H1 (cell line): ENCODE results near the gene STT3B. TPM values are rescaled to one million over a fixed set of nuclear protein-coding genes. Genes with fewer than 3 reads are reported as not detected.

Experiments used
- CTCF ChIA-PET: fragments of 300-600 bp; sonication (Branson Sonifier 250); formaldehyde crosslinking; loops from one replicate; lab custom pipeline; 2021; ENCODE audit not compliant: partially characterized antibody; lab: Charles Lee
- POLR2A ChIA-PET: fragments of 300-600 bp; sonication (Branson Sonifier 250); formaldehyde crosslinking; loops from one replicate; lab custom pipeline; 2021; ENCODE audit warnings: inconsistent platforms; ENCODE audit not compliant: partially characterized antibody; lab: Charles Lee
- DNase-seq, 2 experiments: peaks; one replicate each; pipeline versions ENCODE4 v3.0.0 to v3.0.0-alpha.2; 2010 to 2022; ENCODE audit warnings: low spot score in 2 of 2, low read depth in 1 of 2, mixed read lengths in 1 of 2
- FAIRE-seq: peaks from 2 replicates; lab custom pipeline; 2011; peaks lifted over from hg19 to GRCh38; lab: Jason Lieb, UNC
- H2AFZ ChIP-seq: 2 replicates; pipeline ENCODE4 v1.8.1; 2012; ENCODE audit warnings: low read length, inconsistent platforms
- H2AK5ac ChIP-seq: 2 replicates; pipeline ENCODE4 v1.6.1; 2013; ENCODE audit warnings: low read depth, low read length
- H2BK120ac ChIP-seq: replicated peaks from 2 replicates; pipeline ENCODE3; 2013; ENCODE audit warnings: low read depth, low read length, inconsistent platforms
- H2BK12ac ChIP-seq: 2 replicates; pipeline ENCODE4 v1.6.1; 2013; ENCODE audit warnings: low read depth, low read length
- H2BK15ac ChIP-seq: 2 replicates; pipeline ENCODE4 v1.6.1; 2013; ENCODE audit warnings: low read length
- H2BK20ac ChIP-seq: 2 replicates; pipeline ENCODE4 v1.6.1; 2013; ENCODE audit warnings: low read length
- H2BK5ac ChIP-seq: 2 replicates; pipeline ENCODE4 v1.6.1; 2013; ENCODE audit warnings: low read depth, low read length
- H3K14ac ChIP-seq: 2 replicates; pipeline ENCODE4 v1.6.1; 2013; ENCODE audit warnings: inconsistent platforms; ENCODE audit not compliant: insufficient read length
- H3K18ac ChIP-seq: 2 replicates; pipeline ENCODE4 v1.6.1; 2013; ENCODE audit warnings: low read length; ENCODE audit errors: extremely low read depth
- H3K23ac ChIP-seq: 2 replicates; pipeline ENCODE4 v1.6.1; 2013; ENCODE audit warnings: inconsistent platforms; ENCODE audit not compliant: insufficient read length
- H3K23me2 ChIP-seq: 2 replicates; pipeline ENCODE4 v1.6.1; 2013; ENCODE audit warnings: low read depth, low read length
- H3K27ac ChIP-seq: 2 replicates; pipeline ENCODE4 v1.6.1; 2011; ENCODE audit warnings: low read depth, low read length, inconsistent platforms
- H3K27me3 ChIP-seq, 4 experiments: replicated peaks in 1 of 4; 1 replicate in 1 of 4; 2 replicates in 3 of 4; pipeline versions ENCODE4 v1.6.1 to v1.8.1; 2011 to 2013; ENCODE audit warnings: low read length in 3 of 4, mild to moderate bottlenecking in 3 of 4, inconsistent platforms in 2 of 4, mixed read lengths in 2 of 4, moderate library complexity in 1 of 4; ENCODE audit not compliant: control insufficient read depth in 3 of 4, insufficient read depth in 3 of 4; ENCODE audit errors: extremely low read depth in 1 of 4
- H3K36me3 ChIP-seq, 4 experiments: 2 replicates each; pipeline versions ENCODE4 v1.6.1 to v1.8.1; 2011 to 2013; ENCODE audit warnings: mild to moderate bottlenecking in 4 of 4, low read length in 3 of 4, moderate library complexity in 2 of 4, control low read depth in 1 of 4, inconsistent platforms in 1 of 4; ENCODE audit not compliant: insufficient read depth in 4 of 4, control insufficient read depth in 2 of 4
- H3K4ac ChIP-seq: replicated peaks from 2 replicates; pipeline ENCODE3; 2013; ENCODE audit warnings: low read length, low read depth, mixed read lengths, inconsistent platforms; ENCODE audit not compliant: insufficient read length
- H3K4me1 ChIP-seq, 4 experiments: replicated peaks in 1 of 4; 1 replicate in 1 of 4; 2 replicates in 3 of 4; pipeline versions ENCODE4 v1.6.1 to v1.8.1; 2011 to 2013; ENCODE audit warnings: low read length in 3 of 4, inconsistent platforms in 2 of 4, mixed read lengths in 1 of 4; ENCODE audit not compliant: insufficient read depth in 4 of 4, control insufficient read depth in 3 of 4
- H3K4me2 ChIP-seq, 2 experiments: 2 replicates each; pipeline versions ENCODE4 v1.6.1 to v1.8.1; 2011 to 2013; ENCODE audit warnings: low read depth in 2 of 2, low read length in 2 of 2, control low read depth in 1 of 2, inconsistent platforms in 1 of 2, mild to moderate bottlenecking in 1 of 2; ENCODE audit not compliant: insufficient read depth in 1 of 2
- H3K4me3 ChIP-seq, 4 experiments: fragments of 200-600, 300-600 bp in 1 of 4; sonication (generic), shearing (Covaris generic), sonication (Bioruptor Twin) in 1 of 4; 2 replicates each; pipeline versions ENCODE4 v1.5.1 to v1.8.1; 2011 to 2016; ENCODE audit warnings: low read length in 4 of 4, low read depth in 3 of 4, control low read depth in 2 of 4, inconsistent platforms in 2 of 4, mild to moderate bottlenecking in 2 of 4, mixed read lengths in 1 of 4, moderate library complexity in 1 of 4; ENCODE audit not compliant: insufficient read depth in 2 of 4; ENCODE audit errors: extremely low read depth in 1 of 4
- H3K56ac ChIP-seq: replicated peaks from 2 replicates; pipeline ENCODE3; 2013; ENCODE audit warnings: low read depth, mild to moderate bottlenecking, mixed read lengths, low read length, inconsistent platforms; ENCODE audit not compliant: insufficient read length
- H3K79me1 ChIP-seq: 2 replicates; pipeline ENCODE4 v1.6.1; 2013; ENCODE audit warnings: low read depth, low read length, control low read depth
- H3K79me2 ChIP-seq, 2 experiments: 2 replicates each; pipeline versions ENCODE4 v1.6.1 to v1.8.1; 2012 to 2013; ENCODE audit warnings: low read length in 2 of 2, mild to moderate bottlenecking in 2 of 2, inconsistent platforms in 1 of 2; ENCODE audit not compliant: insufficient read depth in 2 of 2, control insufficient read depth in 1 of 2
- H3K9ac ChIP-seq, 4 experiments: replicated peaks in 1 of 4; 1 replicate in 1 of 4; 2 replicates in 3 of 4; pipeline versions ENCODE4 v1.6.1 to v1.8.1; 2011 to 2013; ENCODE audit warnings: low read depth in 3 of 4, low read length in 3 of 4, control low read depth in 2 of 4, mild to moderate bottlenecking in 2 of 4, moderate library complexity in 2 of 4, inconsistent platforms in 1 of 4; ENCODE audit errors: extremely low read depth in 1 of 4
- H3K9me3 ChIP-seq, 2 experiments: 2 replicates each; pipeline versions ENCODE4 v1.6.1 to v1.8.1; 2012 to 2013; ENCODE audit warnings: mild to moderate bottlenecking in 2 of 2, moderate library complexity in 2 of 2, control low read depth in 1 of 2, inconsistent platforms in 1 of 2, low read depth in 1 of 2, low read length in 1 of 2, mixed read lengths in 1 of 2; ENCODE audit not compliant: insufficient read depth in 2 of 2
- H4K20me1 ChIP-seq, 2 experiments: replicated peaks in 1 of 2; 2 replicates each; pipeline versions ENCODE3 to v1.8.1; 2011 to 2013; ENCODE audit warnings: inconsistent platforms in 2 of 2, low read length in 2 of 2, mild to moderate bottlenecking in 1 of 2; ENCODE audit not compliant: insufficient read depth in 2 of 2, control insufficient read depth in 1 of 2
- H4K5ac ChIP-seq: 2 replicates; pipeline ENCODE4 v1.6.1; 2013; ENCODE audit warnings: low read length, low read depth, mixed read lengths, inconsistent platforms; ENCODE audit not compliant: insufficient read length
- H4K8ac ChIP-seq: 2 replicates; pipeline ENCODE4 v1.8.0; 2013; ENCODE audit warnings: mild to moderate bottlenecking, moderate library complexity, low read length, inconsistent platforms; ENCODE audit not compliant: insufficient read depth; ENCODE audit errors: extremely low read depth
- H4K91ac ChIP-seq: replicated peaks from 2 replicates; pipeline ENCODE3; 2013; ENCODE audit warnings: low read length, mixed read lengths, inconsistent platforms; ENCODE audit not compliant: insufficient read length
- ASH2L ChIP-seq: fragments of 200-600, 300-600 bp; sonication (generic); IDR thresholded peaks from one replicate; pipeline ENCODE4 v1.7.1; 2017; ENCODE audit warnings: low read length
- BACH1 ChIP-seq: IDR thresholded peaks from 2 replicates; pipeline ENCODE4 v1.6.1; 2012; ENCODE audit warnings: low read length, improper control_type of control experiment
- BCL11A ChIP-seq, 2 experiments: IDR thresholded peaks; one replicate each; pipeline ENCODE4 v1.6.1; 2011; ENCODE audit warnings: low read depth in 2 of 2, low read length in 2 of 2, mild to moderate bottlenecking in 2 of 2
- EP300 ChIP-seq, 2 experiments: IDR thresholded peaks; 1 replicate in 1 of 2; 2 replicates in 1 of 2; pipeline ENCODE4 v1.6.1; 2011 to 2012; ENCODE audit warnings: low read depth in 2 of 2, low read length in 2 of 2, mild to moderate bottlenecking in 2 of 2, borderline replicate concordance in 1 of 2, inconsistent platforms in 1 of 2, moderate library complexity in 1 of 2
- KDM5A ChIP-seq: fragments of 200-600 bp; IDR thresholded peaks from 2 replicates; pipeline ENCODE4 v1.7.1; 2012; ENCODE audit warnings: mild to moderate bottlenecking, low read length, inconsistent platforms, mixed read lengths
- NANOG ChIP-seq: IDR thresholded peaks from 2 replicates; pipeline ENCODE4 v1.6.1; 2011; ENCODE audit warnings: low read length, low read depth, mild to moderate bottlenecking, inconsistent platforms; ENCODE audit not compliant: insufficient read depth, poor library complexity, severe bottlenecking
- POLR2A ChIP-seq, 2 experiments: IDR thresholded peaks; 1 replicate in 1 of 2; 2 replicates in 1 of 2; pipeline ENCODE4 v1.6.1; 2011; ENCODE audit warnings: low read depth in 2 of 2, low read length in 2 of 2, mild to moderate bottlenecking in 2 of 2; ENCODE audit errors: control extremely low read depth in 1 of 2
- RAD21 ChIP-seq, 2 experiments: IDR thresholded peaks in 1 of 2; conservative IDR thresholded peaks in 1 of 2; 2 replicates each; pipeline ENCODE4 v1.6.1; 2011; ENCODE audit warnings: low read depth in 2 of 2, low read length in 2 of 2, improper control_type of control experiment in 1 of 2, inconsistent platforms in 1 of 2, mild to moderate bottlenecking in 1 of 2, moderate library complexity in 1 of 2
- RFX5 ChIP-seq: IDR thresholded peaks from 2 replicates; pipeline ENCODE4 v1.6.1; 2011; ENCODE audit warnings: low read depth, low read length, improper control_type of control experiment, borderline replicate concordance
- SIN3A ChIP-seq, 2 experiments: IDR thresholded peaks in 1 of 2; conservative IDR thresholded peaks in 1 of 2; 2 replicates each; pipeline ENCODE4 v1.6.1; 2011 to 2012; ENCODE audit warnings: low read length in 2 of 2, improper control_type of control experiment in 1 of 2, low read depth in 1 of 2, mild to moderate bottlenecking in 1 of 2
- SP1 ChIP-seq: IDR thresholded peaks from 2 replicates; pipeline ENCODE4 v1.6.1; 2011; ENCODE audit warnings: low read depth, low read length
- SP4 ChIP-seq: IDR thresholded peaks from 2 replicates; pipeline ENCODE4 v1.6.1; 2012; ENCODE audit warnings: low read length, inconsistent platforms
- SUZ12 ChIP-seq: fragments of 200-600 bp; sonication (generic); IDR thresholded peaks from 2 replicates; pipeline ENCODE4 v1.6.1; 2012; ENCODE audit warnings: mild to moderate bottlenecking, inconsistent platforms, low read length, moderate library complexity, mixed read lengths
- TBP ChIP-seq: IDR thresholded peaks from 2 replicates; pipeline ENCODE4 v1.6.1; 2011; ENCODE audit warnings: low read depth, low read length, improper control_type of control experiment
- TEAD4 ChIP-seq: IDR thresholded peaks from 2 replicates; pipeline ENCODE4 v1.6.1; 2012; ENCODE audit warnings: low read depth, low read length, inconsistent platforms, mixed read lengths
- WGBS, 2 experiments: shearing (Covaris generic) in 1 of 2; methylation state at CpG; one replicate each; pipeline versions ENCODE4 v1.1.6 to v1.1.7; 2013 to 2015; ENCODE audit warnings: low lambda C conversion rate in 2 of 2, mixed read lengths in 2 of 2, inconsistent platforms in 1 of 2, low coverage in 1 of 2, missing lambda C conversion rate in 1 of 2; ENCODE audit not compliant: insufficient replicate concordance in 2 of 2, insufficient coverage in 1 of 2, insufficient read length in 1 of 2; ENCODE audit errors: extremely low coverage in 1 of 2, missing lambda C conversion rate in 1 of 2; 5-methylcytosine and 5-hydroxymethylcytosine counted together
- polyA plus RNA-seq, 7 experiments: library from polyadenylated mRNA; depleted of rRNA in 3 of 7; stranded (reverse) in 5 of 7; unstranded in 2 of 7; fragments of >200 nt in 5 of 7; fragments of 200-250 nt in 2 of 7; gene quantifications; 1 replicate in 5 of 7; 2 replicates in 1 of 7; 4 replicates in 1 of 7; pipeline versions ENCODE4 v1.2.1 to v1.2.3, GENCODE V29; 2011 to 2013; ENCODE audit warnings: missing spikeins in 2 of 7, mixed read lengths in 2 of 7
- total RNA-seq: library from RNA; stranded (reverse); fragmentation: NEBNext Ultra II Directional; extraction: Animal tissue kit (Norgen Biotek cat#: 25700); gene quantifications from 2 replicates; pipeline ENCODE4 v1.2.1, GENCODE V29; 2021

The STT3B gene
- total and polyA plus RNA-seq, 2 of the 8 experiments (the other 6 are each of a cell fraction or from before 2014, with no cell fraction given): 43.5 to 134 TPM

GRCh38 chr3:31499281-31499680 is 33.4 kb upstream of the STT3B start:
- H3K4me1 ChIP-seq: peaks cover 0 to 3% (median 0%) of the 10 kb centered on the region in 4 experiments; a peak in 1 of 7 replicates
- WGBS, 2 experiments: 75% methylated on average over 3 of the region's 3 CpGs; no CpG with 5 or more reads in 1 of the 2 experiments
- TF ChIP-seq TBP: no peak
- no peak for TF ChIP-seq BACH1
- no peak for TF ChIP-seq SP1
- no peak for TF ChIP-seq TEAD4
- no peak for TF ChIP-seq RAD21 (IDR thresholded peaks at IDR 0.05 in 1 of 2, conservative IDR thresholded peaks at IDR 0.05 in 1 of 2; ENCODE audit: low read depth in 2 of 2, low read length in 2 of 2)
- TF ChIP-seq NANOG: no peak
- TF ChIP-seq SP4: no peak
- no peak for TF ChIP-seq POLR2A (IDR thresholded peaks at IDR 0.05; ENCODE audit: control extremely low read depth in 1 of 2, low read depth in 2 of 2, low read length in 2 of 2)
- TF ChIP-seq EP300 (IDR thresholded peaks at IDR 0.05; ENCODE audit: borderline replicate concordance in 1 of 2, low read depth in 2 of 2, low read length in 2 of 2): no peak
- TF ChIP-seq SIN3A (conservative IDR thresholded peaks at IDR 0.05 in 1 of 2, IDR thresholded peaks at IDR 0.05 in 1 of 2; ENCODE audit: low read depth in 1 of 2, low read length in 2 of 2): no peak
- TF ChIP-seq KDM5A: no peak
- TF ChIP-seq RFX5: no peak
- TF ChIP-seq SUZ12: no peak
- TF ChIP-seq ASH2L: no peak
- no peak for TF ChIP-seq BCL11A (IDR thresholded peaks at IDR 0.05; ENCODE audit: low read depth in 2 of 2, low read length in 2 of 2)

More at GRCh38 chr3:31499281-31499680, 33.4 kb upstream of the STT3B start:
- Histone ChIP-seq H4K8ac (no peak overlapping the region), H3K18ac (no peak overlapping the region), H3K4ac (no peak overlapping the region), H3K9ac (no peak overlapping the region), H3K56ac (no peak overlapping the region), H3K27ac (no peak overlapping the region), H3K79me2 (no peaks in the 10 kb centered on the region), H2BK15ac (no peak overlapping the region), H3K27me3 (peaks cover 0 to 1% (median 0%) of the 10 kb centered on the region in 4 experiments; a peak in 1 of 7 replicates), H3K23me2 (no peaks in the 10 kb centered on the region), H4K20me1 (no peaks in the 10 kb centered on the region), H2BK5ac (no peak overlapping the region), H2BK120ac (no peak overlapping the region), H3K4me3 (no peak overlapping the region), H4K91ac (no peak overlapping the region), H3K23ac (no peak overlapping the region), H3K14ac (no peak overlapping the region), H2BK12ac (no peak overlapping the region), H3K4me2 (no peak overlapping the region), H2AK5ac (no peak overlapping the region), H3K36me3 (no peaks in the 10 kb centered on the region), H3K79me1 (no peaks in the 10 kb centered on the region), H4K5ac (no peak overlapping the region), H2BK20ac (no peak overlapping the region), H2AFZ (no peak overlapping the region), H3K9me3 (no peaks in the 10 kb centered on the region)
- ChIA-PET POLR2A (interaction anchor here (1.4 kb wide), 1 partner anchor 34 kb away, joined by 6 read pairs; the partner anchor contains the start of gene STT3B), CTCF (no interaction called here)
- no peak for DNase-seq
- no peak for FAIRE-seq
